AG04450 (cell line): ENCODE results near the gene ZC3H4. TPM values are rescaled to one million over a fixed set of nuclear protein-coding genes. Genes with fewer than 3 reads are reported as not detected.

Experiments used
- CTCF ChIA-PET: fragments of 300-600, 350-600 bp; formaldehyde crosslinking; extraction: SDS; loops from one replicate; lab custom pipeline; 2022; ENCODE audit warnings: antibody characterized with exemption, inconsistent platforms; lab: Charles Lee
- POLR2A ChIA-PET: fragments of 350-600 bp; formaldehyde crosslinking; extraction: SDS; loops from one replicate; lab custom pipeline; 2021; ENCODE audit warnings: antibody characterized with exemption, inconsistent platforms; lab: Yijun Ruan, JAX
- DNase-seq: peaks from one replicate; pipeline ENCODE4 v3.0.0-alpha.2; 2011; ENCODE audit warnings: low read depth, low spot score
- H3K27ac ChIP-seq: one replicate; pipeline ENCODE4 v1.5.1; 2012; ENCODE audit warnings: low read depth, low read length, control low read depth
- H3K27me3 ChIP-seq: one replicate; pipeline ENCODE4 v1.6.0; 2012; ENCODE audit warnings: low read length; ENCODE audit not compliant: control insufficient read depth, insufficient read depth
- H3K4me3 ChIP-seq: 2 replicates; pipeline ENCODE4 v1.5.1; 2011; ENCODE audit warnings: mild to moderate bottlenecking, low read depth, low read length, control low read depth
- H3K9me3 ChIP-seq: 2 replicates; pipeline ENCODE4 v1.5.1; 2012; ENCODE audit warnings: low read length; ENCODE audit not compliant: control insufficient read depth, insufficient read depth
- CTCF ChIP-seq: IDR thresholded peaks from 2 replicates; pipeline ENCODE4 v1.5.1; 2011; ENCODE audit warnings: low read depth, low read length, control low read depth, inconsistent platforms
- polyA plus RNA-seq: library from polyadenylated mRNA; depleted of rRNA; stranded (reverse); fragments of >200 nt; gene quantifications from 2 replicates; pipeline ENCODE4 v1.2.3, GENCODE V29; 2011

Gene ZC3H4
- polyA plus RNA-seq, 1 experiment: 4.9 TPM

GRCh38 chr19:47068876-47069406 is 44.6 kb downstream of the ZC3H4 start:
- no peak for DNase-seq
- Histone ChIP-seq H3K9me3 (no peaks in the 10 kb centered on the region; the same call in 1 of the 2 replicates), H3K27me3 (no peaks in the 10 kb centered on the region), H3K4me3 (no peak overlapping the region), H3K27ac (no peak overlapping the region)
- TF ChIP-seq CTCF: no peak
- ChIA-PET POLR2A (interaction anchor here (1.1 kb wide), 1 partner anchor 10 kb away, joined by 3 read pairs; no protein-coding TSS in a partner anchor), CTCF (no interaction called here)

- Histone ChIP-seq H3K27ac (no peak overlapping the region), H3K27me3 (no peaks in the 10 kb centered on the region), H3K9me3 (no peaks in the 10 kb centered on the region; the same call in 1 of the 2 replicates), H3K4me3 (no peak overlapping the region)
- POLR2A ChIA-PET: interaction anchor here (0.6 to 1.1 kb wide), 3 partner anchors 9 to 47 kb away, joined by 3 to 11 read pairs (median 4); partner anchors contain the start of gene ZC3H4
- CTCF ChIA-PET: no interaction called here
- no peak for TF ChIP-seq CTCF
- no peak for DNase-seq
Observed at GRCh38 chr19:47068246-47068645, 45.3 kb downstream of the ZC3H4 start.

GRCh38 chr19:47067215-47067847 is 46.2 kb downstream of the ZC3H4 start:
- CTCF ChIA-PET: no interaction called here
- Histone ChIP-seq H3K27me3 (no peaks in the 10 kb centered on the region), H3K4me3 (no peak overlapping the region), H3K27ac (no peak overlapping the region), H3K9me3 (no peaks in the 10 kb centered on the region; the same call in 1 of the 2 replicates)
- POLR2A ChIA-PET: interaction anchor here (1.1 kb wide), 1 partner anchor 46 kb away, joined by 4 read pairs; the partner anchor contains the start of gene ZC3H4
- TF ChIP-seq CTCF: no peak
- DNase-seq: no peak

GRCh38 chr19:47066376-47067214 is 47.0 kb downstream of the ZC3H4 start:
- CTCF ChIA-PET: interaction anchor here (0.5 kb wide), 1 partner anchor 786 kb away, joined by 3 read pairs; no protein-coding TSS in a partner anchor
- H3K27ac ChIP-seq: no peak overlapping the region
- H3K9me3 ChIP-seq: no peaks in the 10 kb centered on the region; the same call in 1 of the 2 replicates
- DNase-seq: no peak
- H3K27me3 ChIP-seq: no peaks in the 10 kb centered on the region
- no peak for TF ChIP-seq CTCF
- no peak overlapping the region for H3K4me3 ChIP-seq
- POLR2A ChIA-PET: no interaction called here
